ENCODE data around the gene TBC1D8.

Gene TBC1D8

DNA sequence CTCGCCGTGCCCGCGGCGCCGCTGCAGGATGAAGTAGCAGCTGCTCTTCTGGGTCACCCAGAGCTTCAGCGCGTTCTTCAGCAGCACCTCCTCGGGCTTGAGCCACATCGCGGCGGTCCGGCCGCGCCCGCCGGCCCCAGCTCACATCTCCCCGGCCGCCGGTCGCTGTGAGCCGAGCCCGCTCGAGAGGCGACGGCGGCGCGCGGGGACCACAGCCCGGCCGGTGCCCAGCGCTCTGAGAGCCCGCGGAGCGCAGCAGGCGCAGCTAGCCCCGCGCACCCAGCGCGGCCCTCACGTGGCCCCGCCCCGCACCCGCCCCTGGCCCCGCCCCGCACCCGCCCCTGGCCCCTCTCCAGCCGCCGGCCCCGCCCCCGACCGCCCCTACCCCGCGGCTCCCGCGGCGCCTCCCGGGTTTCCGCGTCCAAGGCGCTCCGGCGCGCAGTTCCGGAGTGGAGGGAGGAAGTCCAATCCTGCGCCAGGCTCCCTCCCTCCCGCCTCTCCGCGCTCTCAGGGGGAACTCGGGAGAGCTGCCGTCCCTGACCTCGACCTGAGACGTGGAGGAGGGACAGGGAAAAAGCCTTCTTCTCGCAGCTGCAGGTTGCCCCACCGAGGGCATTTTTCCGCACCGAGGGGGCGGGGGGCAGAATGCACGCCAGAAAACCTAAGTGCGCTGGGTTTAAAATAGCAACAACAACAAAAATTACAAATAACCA lies at the start of gene TBC1D8:
TBC1D8 (minus strand) TSS at position 237 of the 713 bp plus-strand sequence; CDS start at position 108, 129 bp downstream.
- no peaks in the 10 kb centered on the region for H3K36me3 Mint-ChIP-seq
- H3K9me3 Mint-ChIP-seq (ENCODE audit: low read depth): no peaks in the 10 kb centered on the region
- no peak within 1 kb of the TSS for H3K27ac Mint-ChIP-seq
- H3K27me3 Mint-ChIP-seq: peaks cover 4% of the 10 kb centered on the region
- H3K4me1 Mint-ChIP-seq (ENCODE audit: low read depth): peaks cover 25% of the 10 kb centered on the region
- peak within 1 kb of the TSS; percentile 82 for H3K4me3 Mint-ChIP-seq

DNA sequence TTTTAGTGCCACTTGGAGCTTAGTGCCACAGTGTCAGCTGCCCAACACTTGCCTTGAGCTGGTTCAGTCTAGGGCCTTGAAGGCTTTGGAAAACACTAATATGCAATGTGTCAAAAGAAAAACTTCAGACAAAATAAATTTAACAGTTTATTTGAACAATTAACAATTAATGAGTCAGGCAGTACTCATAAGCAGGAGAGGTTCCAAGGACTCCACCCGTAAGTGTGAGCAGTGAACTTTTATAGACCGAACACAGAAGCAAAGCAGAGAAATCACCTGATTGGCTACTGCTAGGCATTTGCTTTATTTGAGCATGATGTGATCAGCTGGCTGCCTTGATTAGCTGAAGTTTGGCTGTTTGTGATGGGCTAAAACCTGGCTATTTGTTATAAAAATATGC lies 49.5 kb upstream of the TBC1D8 start:
- no peaks in the 10 kb centered on the region for H3K27me3 Mint-ChIP-seq
- no peaks in the 10 kb centered on the region for H3K9me3 Mint-ChIP-seq (ENCODE audit: low read depth)
- peaks cover 9% of the 10 kb centered on the region for H3K4me1 Mint-ChIP-seq (ENCODE audit: low read depth)
- no peak overlapping the region for H3K4me3 Mint-ChIP-seq
- no peaks in the 10 kb centered on the region for H3K36me3 Mint-ChIP-seq
- no peak overlapping the region for H3K27ac Mint-ChIP-seq

DNA sequence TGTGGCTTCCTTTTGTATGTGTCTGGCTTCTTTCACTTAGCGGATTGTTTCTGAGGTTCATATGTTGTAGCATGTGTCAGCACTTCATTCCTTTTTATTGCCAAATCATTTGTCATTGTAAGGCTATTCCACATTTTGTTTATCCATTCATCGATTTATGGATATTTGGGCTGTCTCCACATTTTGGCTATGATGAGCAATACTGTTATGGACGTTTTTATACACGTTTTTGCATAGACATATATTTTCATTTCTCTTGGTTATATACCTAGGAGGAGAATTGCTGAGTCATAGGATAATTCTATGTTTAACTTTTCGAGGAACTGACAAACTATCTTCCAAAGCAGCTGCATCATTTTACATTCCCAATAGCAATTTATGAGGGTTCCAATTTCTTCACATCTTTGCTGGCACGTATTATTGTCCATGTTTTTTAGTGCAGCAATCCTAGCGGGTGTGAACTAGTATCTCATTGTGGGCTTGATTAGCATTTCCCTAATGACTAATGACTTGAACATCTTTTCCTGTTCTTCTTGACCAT lies 48.1 kb upstream of the TBC1D8 start:
- Mint-ChIP-seq H3K9me3 (ENCODE audit: low read depth) (no peaks in the 10 kb centered on the region), H3K36me3 (no peaks in the 10 kb centered on the region), H3K4me3 (no peak overlapping the region), H3K4me1 (ENCODE audit: low read depth) (no peaks in the 10 kb centered on the region), H3K27me3 (no peaks in the 10 kb centered on the region), H3K27ac (no peak overlapping the region)

DNA sequence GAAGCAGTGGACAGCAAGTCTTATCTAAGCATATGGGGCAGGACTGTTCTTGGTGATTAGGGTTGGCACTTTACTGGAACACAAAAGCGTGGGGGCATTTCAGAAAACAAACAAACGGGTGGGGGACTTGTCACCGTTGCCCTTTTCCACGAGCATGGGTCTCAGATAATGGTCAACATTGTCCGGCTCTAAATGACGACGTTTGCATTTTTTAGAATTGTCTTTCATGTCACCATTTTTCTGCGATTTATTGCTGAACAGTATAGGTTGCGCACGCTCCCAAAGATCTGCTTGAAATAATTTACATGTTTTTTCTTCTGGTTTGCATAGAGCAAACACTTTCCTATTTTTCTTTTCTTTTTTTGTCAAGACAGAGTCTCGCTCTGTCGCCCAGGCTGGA lies 46.6 kb upstream of the TBC1D8 start:
- H3K4me3 Mint-ChIP-seq: no peak overlapping the region
- H3K4me1 Mint-ChIP-seq (ENCODE audit: low read depth): no peaks in the 10 kb centered on the region
- no peaks in the 10 kb centered on the region for H3K9me3 Mint-ChIP-seq (ENCODE audit: low read depth)
- H3K27me3 Mint-ChIP-seq: no peaks in the 10 kb centered on the region
- H3K27ac Mint-ChIP-seq: no peak overlapping the region
- no peaks in the 10 kb centered on the region for H3K36me3 Mint-ChIP-seq

DNA sequence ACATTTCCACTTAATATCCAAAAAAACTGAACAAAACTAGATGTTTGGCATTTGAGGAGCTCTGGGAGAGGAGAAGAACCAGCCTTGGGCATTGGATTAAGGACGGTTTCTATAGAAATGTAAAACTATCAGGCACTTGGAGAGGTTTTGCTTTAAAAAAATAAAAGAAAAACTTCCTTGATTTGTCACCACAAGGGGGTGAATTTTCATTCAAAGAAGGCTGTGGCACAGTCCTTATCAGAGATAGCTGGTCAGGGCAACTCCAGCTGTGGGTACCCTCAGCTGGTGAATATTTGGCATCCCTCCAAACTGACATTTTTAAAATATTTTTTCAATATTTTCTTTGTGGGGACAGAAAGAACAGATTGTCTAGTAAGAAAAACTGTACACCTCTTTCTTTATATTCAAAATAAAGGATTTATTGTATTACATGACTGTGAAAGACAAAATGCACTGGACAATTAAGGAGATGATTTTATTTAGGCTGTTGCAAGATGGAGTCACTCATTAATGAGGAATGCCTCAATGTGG lies 46.1 kb upstream of the TBC1D8 start:
- no peak overlapping the region for H3K27ac Mint-ChIP-seq

DNA sequence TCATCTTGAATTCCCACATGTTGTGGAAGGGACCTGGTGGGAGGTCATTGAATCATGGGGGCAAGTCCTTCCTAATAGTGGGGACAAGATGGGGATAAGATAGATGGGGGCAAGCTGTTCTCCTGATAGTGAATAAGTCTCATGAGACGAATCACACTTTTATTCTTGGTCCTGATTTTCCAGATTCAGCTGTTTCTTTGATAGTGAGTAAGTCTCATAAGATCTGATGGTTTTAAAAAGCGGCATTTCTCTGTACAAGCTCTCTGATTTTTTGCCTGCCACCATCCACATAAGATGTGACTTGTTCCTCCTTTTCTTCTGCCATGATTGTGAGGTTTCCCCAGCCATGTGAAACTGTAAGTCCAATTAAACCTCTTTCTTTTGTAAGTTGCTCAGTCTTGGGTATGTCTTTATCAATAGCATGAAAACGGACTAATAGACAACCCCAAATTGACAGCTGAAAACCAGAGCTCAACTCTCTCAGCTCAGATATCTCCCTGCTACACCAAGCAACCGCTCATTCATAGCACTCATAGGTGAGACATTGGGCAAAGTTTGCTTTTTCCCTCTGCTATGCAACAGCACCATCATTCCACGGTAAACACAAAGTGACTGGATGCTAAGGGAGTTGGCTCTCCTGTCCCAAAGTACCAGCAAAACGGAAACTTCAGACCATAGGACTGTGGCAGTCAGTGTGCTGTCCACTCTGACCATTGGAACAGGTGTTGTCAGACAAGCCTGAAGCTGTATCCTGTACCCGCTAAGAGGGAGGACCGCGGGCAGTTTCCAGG lies 44.9 kb upstream of the TBC1D8 start:
- Mint-ChIP-seq H3K9me3 (ENCODE audit: low read depth) (no peaks in the 10 kb centered on the region), H3K4me3 (no peak overlapping the region), H3K27me3 (no peaks in the 10 kb centered on the region), H3K4me1 (ENCODE audit: low read depth) (no peaks in the 10 kb centered on the region), H3K36me3 (no peaks in the 10 kb centered on the region), H3K27ac (no peak overlapping the region)

More for the DNA sequence above, 46.1 kb upstream of the TBC1D8 start:
- Mint-ChIP-seq H3K4me1 (ENCODE audit: low read depth) (no peaks in the 10 kb centered on the region), H3K4me3 (no peak overlapping the region), H3K27me3 (no peaks in the 10 kb centered on the region), H3K9me3 (ENCODE audit: low read depth) (no peaks in the 10 kb centered on the region), H3K36me3 (no peaks in the 10 kb centered on the region)

DNA sequence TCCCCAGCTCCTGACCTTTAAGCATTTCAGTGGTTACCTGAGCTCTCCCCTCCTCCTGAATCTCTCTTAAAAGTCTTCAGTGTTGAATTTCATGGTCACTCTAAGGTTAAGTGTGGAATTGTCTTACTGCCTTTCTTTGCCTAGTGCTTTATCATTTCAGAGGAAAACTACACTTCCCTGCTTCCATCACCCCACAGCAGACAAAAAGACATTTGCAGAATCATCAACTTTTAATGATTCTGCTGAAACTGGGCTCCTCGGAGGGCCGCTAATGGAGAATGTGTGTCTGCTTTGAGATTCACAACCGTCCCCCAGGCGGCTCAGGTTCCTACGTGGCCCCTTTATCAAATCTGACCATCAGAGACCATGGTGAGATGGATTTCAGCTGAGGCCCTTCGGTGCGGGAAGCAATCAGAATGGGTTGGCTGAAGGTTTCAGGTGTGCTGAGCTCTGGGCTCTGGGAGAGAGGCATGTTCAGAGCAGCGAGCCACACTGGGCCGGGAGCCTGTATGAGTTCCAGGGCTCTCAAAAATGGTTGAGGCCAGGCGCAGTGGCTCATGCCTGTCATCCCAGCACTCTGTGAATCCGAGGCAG lies 41.9 kb upstream of the TBC1D8 start:
- no peak overlapping the region for H3K27ac Mint-ChIP-seq

DNA sequence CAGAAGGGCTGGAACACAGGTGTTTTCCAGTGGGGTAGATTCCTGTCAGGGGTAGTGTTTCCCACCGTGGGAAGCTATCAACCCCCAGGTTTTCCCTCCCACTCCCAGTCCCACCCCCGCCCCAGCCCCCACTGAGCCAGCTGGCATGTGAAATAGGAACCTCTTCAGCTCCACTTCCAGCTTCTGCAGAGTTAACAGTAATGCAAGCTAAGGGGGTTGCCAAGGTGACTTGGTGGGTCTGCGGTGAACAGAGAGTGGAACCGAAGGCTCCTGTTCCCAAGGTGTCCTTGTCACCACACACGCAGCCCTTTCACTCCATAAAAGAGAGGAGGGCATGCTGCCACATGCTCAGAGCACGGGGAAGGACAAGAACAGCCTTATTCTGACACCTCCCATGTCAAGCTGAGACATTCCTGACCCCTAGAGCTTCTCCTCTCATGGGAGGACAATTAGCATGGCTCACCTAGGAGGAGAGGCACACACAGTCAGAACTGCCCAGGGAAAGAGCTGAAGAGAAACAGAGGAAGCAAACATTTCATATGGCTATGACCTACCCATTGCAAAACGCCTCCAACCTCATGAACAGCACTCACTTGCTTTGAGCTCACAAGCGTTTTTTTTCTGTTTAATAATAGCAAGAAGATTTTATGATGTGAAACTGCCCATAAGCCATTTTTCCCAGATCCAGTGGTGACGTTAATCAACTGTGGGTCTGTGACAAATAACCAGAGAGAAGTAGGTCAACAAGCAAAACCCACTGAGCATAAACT lies 39.8 kb upstream of the TBC1D8 start:
- Mint-ChIP-seq H3K4me3 (no peak overlapping the region), H3K9me3 (ENCODE audit: low read depth) (no peaks in the 10 kb centered on the region), H3K36me3 (no peaks in the 10 kb centered on the region), H3K4me1 (ENCODE audit: low read depth) (no peaks in the 10 kb centered on the region), H3K27me3 (no peaks in the 10 kb centered on the region), H3K27ac (no peak overlapping the region)

More for the DNA sequence above, 41.9 kb upstream of the TBC1D8 start:
- no peaks in the 10 kb centered on the region for H3K9me3 Mint-ChIP-seq (ENCODE audit: low read depth)
- H3K27me3 Mint-ChIP-seq: no peaks in the 10 kb centered on the region
- H3K4me3 Mint-ChIP-seq: no peak overlapping the region
- H3K36me3 Mint-ChIP-seq: no peaks in the 10 kb centered on the region
- H3K4me1 Mint-ChIP-seq (ENCODE audit: low read depth): no peaks in the 10 kb centered on the region

DNA sequence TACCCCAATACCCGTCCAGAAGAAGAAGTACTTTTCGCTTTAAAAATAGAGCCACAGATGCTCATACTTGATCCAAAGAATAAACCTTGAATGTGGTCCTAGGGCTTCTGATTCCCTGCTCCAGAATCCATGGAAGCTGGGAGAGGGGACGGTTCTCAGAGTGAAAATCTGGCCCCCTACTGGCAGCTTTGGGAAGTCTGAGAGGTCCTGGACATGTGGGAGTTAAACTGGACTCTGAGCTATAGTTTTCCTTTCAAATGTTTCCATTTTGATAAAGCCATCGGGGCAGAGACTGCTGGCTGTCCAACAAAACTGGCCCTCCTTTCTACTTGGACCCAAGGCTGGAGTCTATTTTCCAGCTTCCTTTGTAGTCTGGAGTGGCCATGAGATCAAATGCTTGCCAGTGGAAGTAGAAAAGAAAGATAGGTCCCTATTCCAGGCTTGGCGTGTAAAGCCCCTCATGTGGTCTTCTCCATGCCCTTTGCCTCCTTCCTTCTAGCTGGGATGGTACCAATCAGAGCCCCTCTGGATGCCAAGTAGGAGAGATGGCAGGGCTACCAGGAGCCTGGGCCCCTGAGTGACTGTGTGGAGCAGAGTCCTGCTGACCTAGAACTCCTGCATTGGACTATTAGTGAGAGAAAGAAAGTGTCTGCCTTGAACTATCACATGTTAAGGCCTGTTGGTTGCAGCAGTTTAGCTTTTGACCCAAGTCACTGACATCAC lies 37.7 kb upstream of the TBC1D8 start:
- Mint-ChIP-seq H3K27me3 (no peaks in the 10 kb centered on the region), H3K27ac (no peak overlapping the region), H3K36me3 (no peaks in the 10 kb centered on the region), H3K9me3 (ENCODE audit: low read depth) (no peaks in the 10 kb centered on the region), H3K4me3 (no peak overlapping the region), H3K4me1 (ENCODE audit: low read depth) (no peaks in the 10 kb centered on the region)

DNA sequence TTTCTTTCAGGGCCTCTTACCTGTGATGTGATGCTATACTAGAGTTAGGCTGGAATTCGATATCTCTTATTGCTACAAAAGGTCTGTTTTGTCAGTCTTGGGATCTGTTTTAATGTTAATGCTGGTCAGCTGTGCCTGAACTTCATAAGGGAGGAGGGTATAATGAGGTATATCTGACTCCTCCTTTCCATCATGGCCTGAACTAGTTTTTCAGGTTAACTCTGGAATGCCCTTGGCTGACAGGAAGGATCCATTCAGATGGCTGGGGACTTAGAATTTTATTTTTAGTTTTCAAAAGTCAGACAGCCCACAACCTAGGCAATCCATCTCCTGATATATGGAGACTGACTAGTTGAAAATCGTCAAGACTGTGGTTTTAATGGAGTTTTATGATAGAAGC lies 35.9 kb upstream of the TBC1D8 start:
- no peaks in the 10 kb centered on the region for H3K27me3 Mint-ChIP-seq
- no peak overlapping the region for H3K27ac Mint-ChIP-seq
- no peaks in the 10 kb centered on the region for H3K9me3 Mint-ChIP-seq (ENCODE audit: low read depth)
- H3K36me3 Mint-ChIP-seq: peaks cover 4% of the 10 kb centered on the region
- H3K4me1 Mint-ChIP-seq (ENCODE audit: low read depth): no peaks in the 10 kb centered on the region
- H3K4me3 Mint-ChIP-seq: no peak overlapping the region

DNA sequence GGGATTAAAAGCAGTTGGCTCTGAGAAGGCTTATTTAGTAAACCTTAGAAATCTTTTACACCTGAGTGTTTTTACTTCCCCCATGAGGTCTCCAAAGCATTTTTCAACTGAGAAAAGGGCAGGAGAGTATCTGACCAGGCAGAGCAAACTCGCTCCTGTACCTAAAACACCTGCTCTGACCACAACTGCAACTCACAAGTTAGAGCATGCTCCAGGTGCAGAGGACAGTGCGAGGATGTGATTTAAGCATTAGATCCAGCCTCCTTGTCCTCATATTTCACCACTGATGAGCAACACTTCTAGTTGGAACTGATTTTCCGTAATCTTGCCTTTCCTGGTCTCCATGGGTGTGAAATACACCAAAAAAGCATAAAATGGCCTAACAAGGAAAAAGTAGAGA lies 34.5 kb upstream of the TBC1D8 start:
- Mint-ChIP-seq H3K4me1 (ENCODE audit: low read depth) (no peaks in the 10 kb centered on the region), H3K9me3 (ENCODE audit: low read depth) (no peaks in the 10 kb centered on the region), H3K27me3 (no peaks in the 10 kb centered on the region), H3K4me3 (no peak overlapping the region), H3K36me3 (peaks cover 4% of the 10 kb centered on the region), H3K27ac (no peak overlapping the region)

DNA sequence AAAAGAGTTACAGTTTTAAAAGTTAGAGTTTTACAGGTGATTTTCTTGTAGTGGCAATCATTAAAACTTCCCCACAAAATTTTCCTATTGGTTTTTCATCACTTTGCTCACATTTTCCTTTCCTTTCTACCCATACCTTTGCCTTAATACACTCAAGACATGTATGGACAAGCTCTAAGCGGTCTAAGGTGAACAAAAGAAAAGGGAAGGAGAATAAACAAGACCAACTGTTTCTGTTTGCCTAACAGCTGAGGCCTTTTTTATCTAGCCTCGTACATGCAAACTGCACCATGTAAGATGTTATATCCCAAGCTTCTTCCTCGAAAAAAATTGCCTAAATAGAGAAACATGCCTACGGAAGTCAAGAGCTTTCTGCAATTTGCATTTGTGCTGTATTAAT lies 33.9 kb upstream of the TBC1D8 start:
- H3K27ac Mint-ChIP-seq: no peak overlapping the region
- H3K4me1 Mint-ChIP-seq (ENCODE audit: low read depth): no peaks in the 10 kb centered on the region
- H3K4me3 Mint-ChIP-seq: no peak overlapping the region
- peaks cover 4% of the 10 kb centered on the region for H3K36me3 Mint-ChIP-seq
- H3K9me3 Mint-ChIP-seq (ENCODE audit: low read depth): no peaks in the 10 kb centered on the region
- H3K27me3 Mint-ChIP-seq: no peaks in the 10 kb centered on the region

DNA sequence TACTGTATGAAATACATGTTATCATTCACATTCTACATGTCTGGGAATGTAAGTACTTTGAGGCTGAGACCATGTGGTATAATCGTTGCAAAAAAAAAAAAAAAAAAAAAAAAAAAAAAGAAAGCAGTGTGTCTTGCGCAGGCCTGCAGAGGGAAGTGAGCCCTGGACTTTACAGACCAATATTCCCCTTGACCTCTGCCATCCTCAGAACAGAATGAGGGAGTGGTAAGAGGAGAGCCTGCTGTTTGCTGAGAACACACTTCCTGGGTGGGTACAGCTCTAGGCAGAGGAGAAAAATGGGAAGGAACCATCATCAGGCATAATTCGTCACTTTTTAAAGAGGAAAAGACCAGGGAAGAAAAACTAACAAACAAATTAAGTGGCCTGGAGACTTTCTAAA lies 28.8 kb upstream of the TBC1D8 start:
- H3K4me3 Mint-ChIP-seq: no peak overlapping the region
- no peaks in the 10 kb centered on the region for H3K4me1 Mint-ChIP-seq (ENCODE audit: low read depth)
- no peaks in the 10 kb centered on the region for H3K27me3 Mint-ChIP-seq
- no peaks in the 10 kb centered on the region for H3K9me3 Mint-ChIP-seq (ENCODE audit: low read depth)
- H3K36me3 Mint-ChIP-seq: peaks cover 4% of the 10 kb centered on the region
- H3K27ac Mint-ChIP-seq: no peak overlapping the region

DNA sequence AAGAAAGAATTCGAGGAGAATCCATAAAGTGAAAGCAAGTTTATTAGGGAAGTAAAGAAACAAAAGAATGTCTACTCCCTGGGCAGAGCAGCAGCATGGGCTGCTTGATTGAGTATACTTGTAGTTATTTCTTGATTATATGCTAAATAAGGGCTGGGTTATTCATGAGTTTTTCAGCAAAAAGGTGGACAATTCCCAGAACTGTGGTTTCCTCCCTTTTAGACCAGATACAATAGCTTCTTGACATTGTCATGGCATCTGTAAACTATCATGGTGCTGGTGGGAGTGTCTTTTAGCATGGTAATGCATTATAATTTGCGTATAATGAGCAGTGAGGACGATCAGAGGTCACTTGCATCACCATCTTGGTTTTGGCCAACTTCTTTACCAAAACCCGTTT lies 25.6 kb upstream of the TBC1D8 start:
- Mint-ChIP-seq H3K27me3 (no peaks in the 10 kb centered on the region), H3K4me1 (ENCODE audit: low read depth) (peaks cover 20% of the 10 kb centered on the region), H3K27ac (no peak overlapping the region), H3K36me3 (no peaks in the 10 kb centered on the region), H3K9me3 (ENCODE audit: low read depth) (no peaks in the 10 kb centered on the region), H3K4me3 (no peak overlapping the region)
